Left ventricle myocardium inferior (tissue), 1 donor: ENCODE results near the gene VAT1L. TPM values are rescaled to one million over a fixed set of nuclear protein-coding genes. Genes with fewer than 3 reads are reported as not detected.

Experiments
- DNase-seq: peaks from one replicate; pipeline ENCODE4 v3.0.0-alpha.2; 2020
- H3K27ac ChIP-seq: fragments of 200-600 bp; replicated peaks from 2 replicates; pipeline ENCODE4 v1.8.0; 2021
- H3K27me3 ChIP-seq: fragments of 200-600 bp; 2 replicates; pipeline ENCODE4 v1.8.0; 2021; ENCODE audit warnings: low read depth
- H3K36me3 ChIP-seq: fragments of 200-600 bp; 2 replicates; pipeline ENCODE4 v1.8.0; 2021
- H3K4me1 ChIP-seq: fragments of 200-600 bp; 2 replicates; pipeline ENCODE4 v1.8.0; 2021
- H3K4me3 ChIP-seq: fragments of 200-600 bp; 2 replicates; pipeline ENCODE4 v1.8.0; 2021; ENCODE audit warnings: mild to moderate bottlenecking, moderate library complexity
- H3K9me3 ChIP-seq: fragments of 200-600 bp; replicated peaks from 2 replicates; pipeline ENCODE4 v1.8.0; 2021
- CTCF ChIP-seq: fragments of 200-600 bp; IDR thresholded peaks from 2 replicates; pipeline ENCODE4 v1.8.0; 2021; ENCODE audit warnings: antibody characterized with exemption, mild to moderate bottlenecking, borderline replicate concordance
- intact Hi-C: fragments of 100-400 bp; cut with micrococcal nuclease; formaldehyde crosslinking; loops from one replicate; pipeline ENCODE4 v1.11.0; 2022
- total RNA-seq: library from RNA; stranded (reverse); fragmentation: NEBNext Ultra II Directional; extraction: Animal tissue kit (Norgen Biotek cat#: 25700); gene quantifications from one replicate; pipeline ENCODE4 v1.2.1, GENCODE V29; 2021
- donor health status: DM: no; HTN: yes; CAD: no; lungs with severe emphysema.

The VAT1L gene
- total RNA-seq, 1 donor from 2014 or later = 13.1 TPM

GRCh38 chr16:77897129-77897437 lies 108.7 kb downstream of the VAT1L start:
- H3K27ac ChIP-seq = no peak overlapping the region
- no peak overlapping the region for H3K4me3 ChIP-seq
- no peak for DNase-seq
- no peak for TF ChIP-seq CTCF
- H3K4me1 ChIP-seq = peaks cover 28% of the 10 kb centered on the region
- intact Hi-C loops = no loop called here
- H3K36me3 ChIP-seq = no peaks in the 10 kb centered on the region
- no peaks in the 10 kb centered on the region for H3K27me3 ChIP-seq
- H3K9me3 ChIP-seq = no peaks in the 10 kb centered on the region

- intact Hi-C loops = no loop called here
- H3K27ac ChIP-seq = no peak overlapping the region
Observed at GRCh38 chr16:77897831-77898605, 109.7 kb downstream of the VAT1L start.

GRCh38 chr16:77898671-77899211 lies 110.4 kb downstream of the VAT1L start:
- Histone ChIP-seq H3K27ac (no peak overlapping the region), H3K27me3 (no peaks in the 10 kb centered on the region), H3K9me3 (no peaks in the 10 kb centered on the region), H3K4me3 (no peak overlapping the region), H3K4me1 (peaks cover 25% of the 10 kb centered on the region), H3K36me3 (no peaks in the 10 kb centered on the region)
- intact Hi-C loops = no loop called here
- no peak for TF ChIP-seq CTCF
- DNase-seq = no peak

More at GRCh38 chr16:77897831-77898605, 109.7 kb downstream of the VAT1L start:
- peaks cover 28% of the 10 kb centered on the region for H3K4me1 ChIP-seq
- H3K4me3 ChIP-seq = no peak overlapping the region
- no peak for TF ChIP-seq CTCF
- no peaks in the 10 kb centered on the region for H3K36me3 ChIP-seq
- no peaks in the 10 kb centered on the region for H3K9me3 ChIP-seq
- DNase-seq = no peak
- H3K27me3 ChIP-seq = no peaks in the 10 kb centered on the region

GRCh38 chr16:77899416-77899815 lies 111.1 kb downstream of the VAT1L start:
- no peak for TF ChIP-seq CTCF
- Histone ChIP-seq H3K9me3 (no peaks in the 10 kb centered on the region), H3K27ac (no peak overlapping the region), H3K27me3 (no peaks in the 10 kb centered on the region), H3K4me1 (peaks cover 18% of the 10 kb centered on the region), H3K36me3 (no peaks in the 10 kb centered on the region), H3K4me3 (no peak overlapping the region)
- intact Hi-C loops = no loop called here
- DNase-seq = no peak

DNA sequence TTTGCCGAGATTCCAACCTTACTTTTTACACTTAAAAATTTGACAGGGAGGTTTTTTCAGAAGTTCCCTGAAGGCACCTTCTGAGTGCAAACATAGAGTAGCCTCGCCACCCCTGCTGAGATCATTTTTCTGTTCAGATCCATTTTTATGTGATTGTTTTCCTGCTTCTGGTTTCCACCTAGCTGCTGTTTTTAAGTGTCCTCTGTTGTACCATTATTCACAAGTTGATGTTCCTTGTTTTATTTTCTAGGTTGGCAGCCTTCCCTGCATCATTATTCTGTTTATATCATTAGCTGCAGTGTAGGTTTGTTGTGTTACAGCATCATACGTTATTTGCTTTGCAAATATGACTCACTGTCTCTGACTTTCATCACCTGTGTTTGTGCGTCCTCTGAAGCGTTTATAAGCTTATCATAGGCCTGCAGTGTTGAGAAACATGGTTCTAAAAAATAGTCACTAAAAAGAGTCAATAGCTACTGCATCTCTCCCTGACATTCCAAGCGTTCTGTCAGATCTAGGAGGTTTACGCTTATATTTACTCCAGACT lies 117.1 kb downstream of the VAT1L start:
- TF ChIP-seq CTCF = no peak
- Histone ChIP-seq H3K4me1 (no peaks in the 10 kb centered on the region), H3K27me3 (no peaks in the 10 kb centered on the region), H3K27ac (no peak overlapping the region), H3K36me3 (no peaks in the 10 kb centered on the region), H3K4me3 (no peak overlapping the region), H3K9me3 (no peaks in the 10 kb centered on the region)
- intact Hi-C loops = no loop called here
- no peak for DNase-seq
